Measurements from ENCODE around the gene FIGLA. TPM values are rescaled to one million over a fixed set of nuclear protein-coding genes. Genes with fewer than 3 reads are reported as not detected.
"Not testable (repeated sequence)": the region's sequence is repeated elsewhere in the genome, so short reads cannot be mapped to it uniquely, and the experiment has no call there.

FIGLA gene
- polyA plus RNA-seq, 5 donors: not detected

DNA sequence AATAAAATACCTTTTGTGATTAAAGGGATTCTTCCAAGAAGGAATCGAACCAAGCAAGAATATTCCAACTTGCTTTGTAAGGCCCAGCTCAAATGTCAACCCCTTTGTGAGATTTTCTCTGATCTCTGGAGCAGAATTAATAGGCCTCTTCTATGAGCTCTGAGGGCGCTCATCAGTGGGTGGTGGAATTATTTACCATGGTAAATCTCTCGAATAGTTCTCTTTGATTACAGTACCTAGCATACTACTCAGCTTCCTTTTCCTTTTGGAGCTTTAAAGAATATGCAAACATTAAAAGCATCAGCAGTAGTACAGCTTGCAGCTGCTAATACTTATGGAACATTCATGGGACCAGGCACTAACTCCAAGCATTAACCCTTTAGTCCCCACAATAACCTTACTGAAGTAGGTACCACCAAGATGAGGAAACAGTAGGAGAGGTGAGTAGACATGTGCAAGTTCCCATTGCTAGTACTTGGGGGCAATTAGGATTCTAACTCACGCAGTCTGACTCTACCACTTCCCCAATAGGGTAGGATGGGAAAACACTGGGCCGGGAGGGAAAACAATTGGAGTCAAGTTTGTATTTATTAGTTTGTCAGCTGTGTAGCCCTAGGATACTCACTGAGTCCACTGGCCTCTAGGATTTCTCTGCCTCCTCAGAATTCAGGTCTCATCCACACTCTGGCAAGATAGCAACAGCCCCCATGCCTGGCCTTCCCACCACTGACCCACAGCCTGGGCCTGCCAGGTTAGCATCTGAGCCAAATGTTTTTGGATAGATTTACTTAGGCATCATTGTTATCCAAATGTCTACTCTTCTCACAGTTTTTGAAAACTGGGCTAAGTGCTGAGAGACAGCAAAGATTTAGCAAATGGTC lies 44.1 kb downstream of the FIGLA start:
- DNase-seq: no peak

GRCh38 chr2:70745276-70745825 lies 45.1 kb downstream of the FIGLA start:
- no peak for DNase-seq

DNA sequence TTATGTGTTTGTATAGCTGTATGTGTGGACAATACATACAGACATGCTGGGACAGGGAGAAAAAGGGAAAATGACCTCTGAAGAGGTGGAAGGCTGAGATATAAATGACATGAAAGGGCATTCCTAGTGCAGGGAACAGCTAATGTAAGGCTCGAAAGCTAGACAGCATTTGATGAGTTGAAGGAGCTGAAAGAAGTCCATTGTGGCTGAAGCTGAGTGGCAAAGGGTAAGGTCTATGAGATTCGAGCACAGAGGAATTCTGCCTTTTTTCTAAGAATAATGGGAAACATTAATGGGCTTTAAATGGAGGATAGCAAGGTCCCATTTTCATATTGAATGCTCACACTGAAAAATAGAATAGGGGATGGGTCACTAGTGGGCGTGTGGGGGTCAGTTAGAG lies 46.0 kb downstream of the FIGLA start:
- no peak for DNase-seq

GRCh38 chr2:70743677-70744076 lies 46.8 kb downstream of the FIGLA start:
- DNase-seq: no peak

GRCh38 chr2:70743068-70743467 lies 47.4 kb downstream of the FIGLA start:
- DNase-seq: no peak

GRCh38 chr2:70739492-70739891 lies 51.0 kb downstream of the FIGLA start:
- not testable (repeated sequence) for DNase-seq

DNA sequence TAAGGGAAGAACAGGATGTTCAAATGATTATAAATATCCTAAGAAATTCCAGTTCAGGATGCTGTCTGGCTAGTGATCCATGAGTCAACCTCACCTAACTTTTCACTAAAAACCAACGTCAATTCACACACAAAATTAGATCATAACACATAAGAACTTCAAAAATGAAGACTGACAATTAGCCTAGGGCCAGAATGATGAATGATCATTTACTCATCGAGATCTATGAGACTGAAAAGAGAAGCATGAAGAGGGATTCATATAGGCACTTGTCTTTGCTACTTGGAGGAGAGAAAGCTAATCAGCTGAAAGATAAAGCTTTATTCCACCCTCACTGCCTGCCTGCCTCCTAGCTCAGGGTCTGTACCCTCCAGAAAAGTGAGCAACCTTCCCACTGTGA lies 52.3 kb downstream of the FIGLA start:
- DNase-seq: no peak

GRCh38 chr2:70735071-70735470 lies 55.4 kb downstream of the FIGLA start:
- DNase-seq: no peak

DNA sequence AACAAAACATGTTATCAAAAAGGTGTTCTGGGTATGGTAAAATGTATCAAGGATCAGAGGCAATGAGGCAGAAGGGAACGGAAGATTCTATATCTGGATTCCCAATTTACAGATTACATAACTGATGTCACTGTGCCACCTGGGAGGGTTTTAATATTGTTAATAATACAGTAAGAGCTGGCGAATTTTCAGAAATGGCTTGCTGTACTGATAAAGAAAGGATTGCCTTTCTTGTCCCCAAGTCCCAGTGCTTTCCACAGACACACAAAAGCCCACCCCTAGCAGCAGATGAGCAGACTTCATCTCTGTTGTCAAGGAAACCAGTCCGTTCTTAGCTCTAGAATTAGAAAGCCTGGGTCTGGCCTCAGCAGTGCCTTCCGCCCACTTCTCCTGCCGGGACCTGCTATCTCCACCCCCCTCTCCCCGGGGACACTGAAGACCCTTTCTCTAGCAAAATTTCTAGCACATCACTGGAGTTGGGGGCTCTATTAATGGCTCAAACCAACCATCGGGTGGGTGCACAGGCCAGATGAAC lies 56.7 kb downstream of the FIGLA start:
- no peak for DNase-seq

DNA sequence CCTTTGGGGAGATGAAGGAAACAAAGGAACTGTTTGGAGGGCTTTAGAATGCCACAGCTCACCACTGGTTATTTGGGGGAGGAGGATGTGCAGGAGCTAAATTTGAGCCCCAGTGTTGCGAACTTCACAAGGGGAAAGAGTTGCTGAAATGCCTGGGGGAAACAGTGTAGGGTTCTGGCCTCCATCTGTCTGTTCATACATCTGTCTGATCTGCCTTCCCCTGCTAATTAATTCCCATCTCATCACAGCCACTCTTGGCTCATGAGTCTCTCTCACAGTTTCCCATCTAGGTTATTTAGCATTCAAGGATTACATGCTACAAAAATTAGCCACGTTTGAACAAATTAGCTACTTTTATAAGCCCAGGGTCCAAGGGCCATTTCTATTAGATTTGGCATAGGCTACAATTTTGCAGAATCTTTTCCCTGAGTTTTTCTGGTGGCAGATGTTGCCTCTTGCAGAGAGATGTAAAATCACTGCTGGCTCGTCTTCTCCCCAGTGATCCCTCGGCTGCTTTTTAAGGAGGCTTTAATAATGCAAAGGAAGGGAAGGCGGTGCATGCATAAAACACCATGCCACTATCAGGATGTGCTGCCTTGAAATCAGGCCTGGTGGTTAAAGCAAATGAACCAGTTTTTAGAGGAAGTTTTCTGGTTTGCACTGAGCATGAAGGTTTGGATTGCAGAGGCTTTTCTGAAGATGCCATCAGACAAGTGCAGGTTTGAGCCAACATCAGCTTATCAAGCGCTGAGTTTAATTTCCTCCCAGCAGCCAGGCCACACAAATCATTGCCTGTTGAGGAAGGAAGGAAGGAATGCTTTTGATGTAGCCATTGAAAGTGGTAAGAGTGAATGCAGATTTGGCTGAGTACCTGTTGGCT lies 57.4 kb downstream of the FIGLA start:
- no peak for DNase-seq

DNA sequence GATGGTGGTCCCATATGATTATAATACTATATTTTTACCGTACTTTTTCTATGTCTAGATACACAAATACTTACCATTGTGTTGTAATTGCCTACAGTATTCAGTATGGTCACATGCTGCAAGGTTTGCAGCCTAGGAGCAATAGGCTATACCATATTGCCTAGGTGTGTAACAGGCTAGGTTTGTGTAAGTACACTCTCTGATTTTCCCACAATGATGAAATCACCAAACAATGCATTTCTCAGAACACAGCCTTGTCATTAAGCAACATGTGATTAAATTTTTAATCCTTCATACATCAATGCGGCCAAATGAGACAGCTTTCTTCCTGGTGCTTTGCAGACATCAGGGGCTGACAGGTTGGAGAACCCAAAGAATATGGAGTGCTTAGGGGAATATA lies 59.7 kb downstream of the FIGLA start:
- DNase-seq: no peak

- DNase-seq: no peak
Measured at GRCh38 chr2:70729647-70730046, 60.8 kb downstream of the FIGLA start.

- no peak for DNase-seq
Measured at GRCh38 chr2:70728128-70728527, 62.3 kb downstream of the FIGLA start.

Other genes with a start within 250 kb of the FIGLA start
- under 1 TPM; 0.36 to 0.77 (median 0.54) TPM for gene TGFA, start 236.8 kb downstream of the FIGLA start, polyA plus RNA-seq (ENCODE audit: insufficient read depth in 1 of 5, insufficient read length in 5 of 5, low replicate concordance in 1 of 5)
- gene ADD2, start 22.4 kb downstream of the FIGLA start, polyA plus RNA-seq (ENCODE audit: insufficient read depth in 1 of 5, insufficient read length in 5 of 5, low replicate concordance in 1 of 5): 1 to 10 TPM; 5.2 to 7.5 (median 6.4) TPM
- under 1 TPM in 4 of 5 donors, not detected in 1; 0.05 to 0.21 (median 0.10) TPM for gene CLEC4F, start 30.0 kb upstream of the FIGLA start, polyA plus RNA-seq (ENCODE audit: insufficient read depth in 1 of 5, insufficient read length in 5 of 5, low replicate concordance in 1 of 5)
- gene CD207, start 45.2 kb upstream of the FIGLA start, polyA plus RNA-seq (ENCODE audit: insufficient read depth in 1 of 5, insufficient read length in 5 of 5, low replicate concordance in 1 of 5): under 1 TPM in 2 of 5 donors, not detected in 3; 0.11 to 0.22 TPM
- 1 to 10 TPM in 4 of 5 donors, under 1 TPM in 1; 0.90 to 2.4 (median 1.4) TPM for gene VAX2, start 109.9 kb upstream of the FIGLA start, polyA plus RNA-seq (ENCODE audit: insufficient read depth in 1 of 5, insufficient read length in 5 of 5, low replicate concordance in 1 of 5)
- 1 to 10 TPM; 3.0 to 5.8 (median 3.6) TPM for gene ATP6V1B1, start 145.3 kb upstream of the FIGLA start, polyA plus RNA-seq (ENCODE audit: insufficient read depth in 1 of 5, insufficient read length in 5 of 5, low replicate concordance in 1 of 5)
- gene ANKRD53, start 188.0 kb upstream of the FIGLA start, polyA plus RNA-seq (ENCODE audit: insufficient read depth in 1 of 5, insufficient read length in 5 of 5, low replicate concordance in 1 of 5): 1 to 10 TPM; 1.6 to 4.3 (median 2.5) TPM
- gene TEX261, start 204.2 kb upstream of the FIGLA start, polyA plus RNA-seq (ENCODE audit: insufficient read depth in 1 of 5, insufficient read length in 5 of 5, low replicate concordance in 1 of 5): 10 to 100 TPM; 50.9 to 63.9 (median 56.9) TPM